Stimulated activated CD4-positive, alpha-beta T cell treated with anti-CD3 and anti-CD28 coated beads, Interleukin-15, amount 100 ng/mL, for 48 hours (primary cell): Measurements from ENCODE around the gene EHD2.
"Not testable (repeated sequence)": the region's sequence is repeated elsewhere in the genome, so short reads cannot be mapped to it uniquely, and the experiment has no call there.

Source experiments
- DNase-seq, 2 donors: peaks; one replicate each; pipeline ENCODE4 v3.0.0-alpha.2; 2020; ENCODE audit warnings: low read depth in 2 of 2

EHD2 gene

GRCh38 chr19:47768604-47769003 lies 55.4 kb downstream of the EHD2 start:
- DNase-seq: no peak

GRCh38 chr19:47769534-47769933 lies 56.3 kb downstream of the EHD2 start:
- DNase-seq: no peak

GRCh38 chr19:47771291-47771690 lies 58.1 kb downstream of the EHD2 start:
- DNase-seq: not testable (repeated sequence)

GRCh38 chr19:47776568-47776967 lies 63.3 kb downstream of the EHD2 start:
- DNase-seq: no peak

- not testable (repeated sequence) for DNase-seq
These were observed 64.2 kb downstream of the EHD2 start for GRCh38 chr19:47777245-47778048.

- DNase-seq: peak; percentile 63 to 67
These were observed 65.1 kb downstream of the EHD2 start, which contains the start of gene SELENOW for GRCh38 chr19:47778049-47778953. Gene SELENOW, plus strand, starts transcription at chr19:47778703. Its CDS starts 83 bp downstream, at chr19:47778786.

- DNase-seq: no peak
These were observed 65.7 kb downstream of the EHD2 start for GRCh38 chr19:47778954-47779351.

GRCh38 chr19:47779524-47780214 lies 66.4 kb downstream of the EHD2 start:
- no peak for DNase-seq

- DNase-seq: no peak
These were observed 67.0 kb downstream of the EHD2 start for GRCh38 chr19:47780215-47780551.

GRCh38 chr19:47781590-47782262 lies 68.5 kb downstream of the EHD2 start:
- no peak for DNase-seq

- DNase-seq: no peak
These were observed 73.3 kb downstream of the EHD2 start for GRCh38 chr19:47786566-47786965.

- not testable (repeated sequence) for DNase-seq
These were observed 74.1 kb downstream of the EHD2 start for GRCh38 chr19:47787307-47787706.

- DNase-seq: not testable (repeated sequence)
These were observed 76.6 kb downstream of the EHD2 start for GRCh38 chr19:47789811-47790210.

GRCh38 chr19:47790398-47790814 lies 77.2 kb downstream of the EHD2 start:
- peak; percentile 78 to 86 for DNase-seq

GRCh38 chr19:47792616-47793015 lies 79.4 kb downstream of the EHD2 start:
- DNase-seq: no peak
